Measurements from ENCODE around the gene RFX3. TPM values are rescaled to one million over a fixed set of nuclear protein-coding genes. Genes with fewer than 3 reads are reported as not detected.

The RFX3 gene
- total RNA-seq, 4 donors from 2014 or later = 2.1 to 11.5 (median 7.3) TPM

GRCh38 chr9:3240656-3241268 lies 285.0 kb downstream of the RFX3 start:
- TF ChIP-seq POLR2A (IDR thresholded peaks at IDR 0.05) = no peak
- peak; percentile 33 to 67 (median 56) for TF ChIP-seq CTCF (IDR thresholded peaks at IDR 0.05 in 4 of 5, conservative IDR thresholded peaks at IDR 0.05 in 1 of 5)
- Histone ChIP-seq H3K9me3 (no peaks in the 10 kb centered on the region), H3K36me3 (peaks cover 0 to 5% of the 10 kb centered on the region in 2 donors), H3K4me3 (no peak overlapping the region), H3K27ac (no peak overlapping the region), H3K27me3 (no peaks in the 10 kb centered on the region), H3K4me1 (no peaks in the 10 kb centered on the region)
- in situ Hi-C loops (cut with MboI; ENCODE audit: low sequenced_read_pairs in 4 of 4) (loop anchor here in 1 of 4 donors (25.0 kb wide), 3 partner anchors 197 to 422 kb away; partner anchors contain the start of gene RFX3), intact Hi-C loops (cut with DNase I; ENCODE audit: low total_unique reads) (loop anchor here (2.0 kb wide), 1 partner anchor 200 kb away; no protein-coding TSS in a partner anchor)
- peak; percentile 15 to 34 for DNase-seq
- ATAC-seq = peak; percentile 45 to 77

GRCh38 chr9:3239240-3239639 lies 286.6 kb downstream of the RFX3 start:
- DNase-seq = no peak

GRCh38 chr9:3238236-3238635 lies 287.6 kb downstream of the RFX3 start:
- Histone ChIP-seq H3K36me3 (no peaks in the 10 kb centered on the region), H3K27ac (no peak overlapping the region), H3K27me3 (no peaks in the 10 kb centered on the region), H3K4me1 (no peaks in the 10 kb centered on the region), H3K4me3 (no peak overlapping the region), H3K9me3 (no peaks in the 10 kb centered on the region)
- in situ Hi-C loops (cut with MboI; ENCODE audit: low sequenced_read_pairs in 4 of 4) = loop anchor here in 1 of 4 donors (25.0 kb wide), 3 partner anchors 199 to 424 kb away; partner anchors contain the start of gene RFX3
- intact Hi-C loops (cut with DNase I; ENCODE audit: low total_unique reads) = no loop called here
- ATAC-seq (no peak), DNase-seq (no peak)
- TF ChIP-seq CTCF (IDR thresholded peaks at IDR 0.05 in 4 of 5, conservative IDR thresholded peaks at IDR 0.05 in 1 of 5) = no peak
- no peak for TF ChIP-seq POLR2A (IDR thresholded peaks at IDR 0.05)

More at GRCh38 chr9:3239240-3239639, 286.6 kb downstream of the RFX3 start:
- ATAC-seq = no peak
- TF ChIP-seq CTCF (IDR thresholded peaks at IDR 0.05 in 4 of 5, conservative IDR thresholded peaks at IDR 0.05 in 1 of 5) = no peak
- TF ChIP-seq POLR2A (IDR thresholded peaks at IDR 0.05) = no peak
- Histone ChIP-seq H3K9me3 (no peaks in the 10 kb centered on the region), H3K27ac (no peak overlapping the region), H3K4me1 (no peaks in the 10 kb centered on the region), H3K4me3 (no peak overlapping the region), H3K36me3 (no peaks in the 10 kb centered on the region), H3K27me3 (no peaks in the 10 kb centered on the region)
- intact Hi-C loops (cut with DNase I; ENCODE audit: low total_unique reads) (no loop called here), in situ Hi-C loops (cut with MboI; ENCODE audit: low sequenced_read_pairs in 4 of 4) (loop anchor here in 1 of 4 donors (25.0 kb wide), 3 partner anchors 198 to 423 kb away; partner anchors contain the start of gene RFX3)

- ATAC-seq (no peak), DNase-seq (no peak)
- intact Hi-C loops (cut with DNase I; ENCODE audit: low total_unique reads) = no loop called here
- H3K9me3 ChIP-seq = no peaks in the 10 kb centered on the region
- H3K27me3 ChIP-seq = no peaks in the 10 kb centered on the region
- no peak for TF ChIP-seq POLR2A (IDR thresholded peaks at IDR 0.05)
- no peak for TF ChIP-seq CTCF (IDR thresholded peaks at IDR 0.05 in 4 of 5, conservative IDR thresholded peaks at IDR 0.05 in 1 of 5)
- no peak overlapping the region for H3K4me3 ChIP-seq
- no peak overlapping the region for H3K27ac ChIP-seq
- H3K4me1 ChIP-seq = no peaks in the 10 kb centered on the region
- no peaks in the 10 kb centered on the region for H3K36me3 ChIP-seq
- in situ Hi-C loops (cut with MboI; ENCODE audit: low sequenced_read_pairs in 4 of 4) = loop anchor here in 1 of 4 donors (25.0 kb wide), 3 partner anchors 200 to 425 kb away; partner anchors contain the start of gene RFX3
These were observed 288.7 kb downstream of the RFX3 start for GRCh38 chr9:3237121-3237520.

Measured in gastrocnemius medialis (tissue), 4 donors.